Activated naive CD8-positive, alpha-beta T cell treated with anti-CD3 and anti-CD28 coated beads, Interleukin-2, amount 50 U/mL, for 24 hours (primary cell): Measurements from ENCODE around the gene TTLL5.
A peak's percentile ranks its signal among the peaks of the same experiment; 100 is the strongest.

ENCODE experiments used
- ATAC-seq: fragments of 150-1000 bp; cut with Tn5 transposase; one replicate; pipeline ENCODE4 v1.10.0; 2021
- DNase-seq: peaks from one replicate; pipeline ENCODE4 v3.0.0; 2021
- H3K27ac Mint-ChIP-seq: one replicate; pipeline ENCODE4 v1.8.0; 2021; ENCODE audit warnings: mild to moderate bottlenecking, mixed read lengths
- H3K27me3 Mint-ChIP-seq: one replicate; pipeline ENCODE4 v1.8.0; 2021; ENCODE audit warnings: mixed read lengths
- H3K36me3 Mint-ChIP-seq: one replicate; pipeline ENCODE4 v1.8.0; 2021; ENCODE audit warnings: low read depth, mixed read lengths
- H3K4me1 Mint-ChIP-seq: one replicate; pipeline ENCODE4 v1.8.0; 2021; ENCODE audit warnings: mixed read lengths
- H3K4me3 Mint-ChIP-seq: one replicate; pipeline ENCODE4 v1.8.0; 2021; ENCODE audit warnings: mild to moderate bottlenecking, moderate library complexity, mixed read lengths
- H3K9me3 Mint-ChIP-seq: one replicate; pipeline ENCODE4 v1.8.0; 2021; ENCODE audit warnings: mixed read lengths

Gene TTLL5

DNA sequence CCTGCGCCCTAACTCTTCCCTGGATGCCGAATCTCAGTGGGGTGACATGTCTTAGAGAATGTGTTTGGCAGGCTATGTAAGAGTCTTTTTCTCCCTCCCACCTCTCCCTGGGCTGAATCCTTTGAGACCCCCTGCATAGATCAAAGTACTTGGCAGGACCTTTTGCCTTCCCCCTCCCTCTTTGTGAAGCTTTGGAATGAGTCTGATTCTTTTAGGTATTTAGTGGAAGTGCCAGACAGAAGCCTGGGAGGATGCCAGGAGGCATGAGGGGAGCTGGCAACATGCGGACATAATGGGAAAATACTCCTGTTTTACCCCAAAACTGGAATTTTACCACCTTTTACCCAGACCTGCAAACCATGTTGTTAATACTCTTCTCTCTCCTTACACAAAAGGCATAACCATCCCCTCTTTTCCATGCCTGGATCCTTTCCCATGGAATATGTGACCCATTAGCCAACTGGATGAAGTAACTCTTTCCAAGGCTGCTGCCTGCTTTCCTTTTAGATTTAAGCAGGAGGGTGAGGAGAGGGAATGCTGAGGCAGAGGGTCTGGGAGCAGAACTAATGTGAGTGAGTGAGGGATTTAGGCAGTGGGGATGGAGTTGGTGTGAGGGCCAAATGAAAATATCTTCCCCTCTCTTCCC lies 41.7 kb downstream of the TTLL5 start:
- Mint-ChIP-seq H3K4me3 (no peak overlapping the region), H3K27me3 (no peaks in the 10 kb centered on the region), H3K36me3 (peaks cover 14% of the 10 kb centered on the region), H3K27ac (no peak overlapping the region), H3K9me3 (no peaks in the 10 kb centered on the region), H3K4me1 (no peaks in the 10 kb centered on the region)
- ATAC-seq, result no peak
- DNase-seq, result no peak

GRCh38 chr14:75703467-75703866 lies 42.4 kb downstream of the TTLL5 start:
- H3K36me3 Mint-ChIP-seq, result peaks cover 17% of the 10 kb centered on the region
- DNase-seq (no peak), ATAC-seq (no peak)
- H3K4me1 Mint-ChIP-seq, result no peaks in the 10 kb centered on the region
- no peaks in the 10 kb centered on the region for H3K27me3 Mint-ChIP-seq
- no peak overlapping the region for H3K4me3 Mint-ChIP-seq
- H3K9me3 Mint-ChIP-seq, result no peaks in the 10 kb centered on the region
- H3K27ac Mint-ChIP-seq, result no peak overlapping the region

- peaks cover 15% of the 10 kb centered on the region for H3K36me3 Mint-ChIP-seq
- ATAC-seq (no peak), DNase-seq (no peak)
- no peaks in the 10 kb centered on the region for H3K4me1 Mint-ChIP-seq
- H3K27me3 Mint-ChIP-seq, result no peaks in the 10 kb centered on the region
- H3K9me3 Mint-ChIP-seq, result no peaks in the 10 kb centered on the region
- no peak overlapping the region for H3K27ac Mint-ChIP-seq
- H3K4me3 Mint-ChIP-seq, result no peak overlapping the region
Measured at GRCh38 chr14:75705014-75705413, 44.0 kb downstream of the TTLL5 start.

- H3K36me3 Mint-ChIP-seq, result peaks cover 13% of the 10 kb centered on the region
- no peak overlapping the region for H3K4me3 Mint-ChIP-seq
- H3K4me1 Mint-ChIP-seq, result no peaks in the 10 kb centered on the region
- no peaks in the 10 kb centered on the region for H3K9me3 Mint-ChIP-seq
- H3K27me3 Mint-ChIP-seq, result no peaks in the 10 kb centered on the region
- DNase-seq (peak; percentile 59), ATAC-seq (peak; percentile 49)
- H3K27ac Mint-ChIP-seq, result no peak overlapping the region
Measured at GRCh38 chr14:75709207-75709812, 48.3 kb downstream of the TTLL5 start.

DNA sequence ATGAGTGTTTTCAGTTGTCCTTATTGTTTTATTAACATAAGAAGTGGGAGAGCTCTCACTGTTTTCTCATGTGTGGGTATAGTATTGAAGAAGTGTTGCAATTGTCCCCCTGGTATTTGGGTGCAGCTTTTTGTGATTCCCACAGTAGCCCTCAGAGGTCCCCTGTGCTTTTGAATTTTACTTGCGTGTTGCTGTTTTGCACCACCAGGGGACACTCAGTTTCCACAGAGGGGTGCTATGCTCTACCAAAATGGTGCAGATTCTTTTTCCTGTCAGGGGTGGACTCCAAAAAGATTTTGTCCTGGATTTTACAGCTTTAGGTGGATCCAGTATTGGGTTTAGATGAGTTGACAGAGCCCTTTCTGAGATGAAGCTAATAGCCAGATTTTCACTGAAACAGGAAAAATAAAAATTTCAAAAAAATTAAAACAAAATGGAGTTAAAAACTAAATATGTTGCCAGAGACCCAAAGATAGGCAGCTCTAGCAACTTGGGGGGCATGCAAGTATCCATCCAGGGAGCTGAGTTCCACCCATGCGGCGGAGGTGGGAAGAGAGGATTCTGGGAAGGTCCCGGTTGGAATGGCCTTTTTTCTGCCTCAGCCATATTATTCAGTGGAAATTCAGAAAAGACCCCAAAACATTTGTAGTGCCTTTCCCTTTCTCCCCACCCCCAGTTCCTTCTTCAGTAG lies 50.2 kb downstream of the TTLL5 start:
- Mint-ChIP-seq H3K36me3 (peaks cover 13% of the 10 kb centered on the region), H3K4me3 (no peak overlapping the region), H3K4me1 (no peaks in the 10 kb centered on the region), H3K27ac (no peak overlapping the region), H3K27me3 (no peaks in the 10 kb centered on the region), H3K9me3 (no peaks in the 10 kb centered on the region)
- ATAC-seq, result peak; percentile 54
- DNase-seq, result peak; percentile 2

GRCh38 chr14:75711796-75712211 lies 50.8 kb downstream of the TTLL5 start:
- H3K4me3 Mint-ChIP-seq, result no peak overlapping the region
- peaks cover 13% of the 10 kb centered on the region for H3K36me3 Mint-ChIP-seq
- ATAC-seq (peak; percentile 28), DNase-seq (peak; percentile 1)
- no peaks in the 10 kb centered on the region for H3K4me1 Mint-ChIP-seq
- no peaks in the 10 kb centered on the region for H3K9me3 Mint-ChIP-seq
- H3K27ac Mint-ChIP-seq, result no peak overlapping the region
- H3K27me3 Mint-ChIP-seq, result no peaks in the 10 kb centered on the region

DNA sequence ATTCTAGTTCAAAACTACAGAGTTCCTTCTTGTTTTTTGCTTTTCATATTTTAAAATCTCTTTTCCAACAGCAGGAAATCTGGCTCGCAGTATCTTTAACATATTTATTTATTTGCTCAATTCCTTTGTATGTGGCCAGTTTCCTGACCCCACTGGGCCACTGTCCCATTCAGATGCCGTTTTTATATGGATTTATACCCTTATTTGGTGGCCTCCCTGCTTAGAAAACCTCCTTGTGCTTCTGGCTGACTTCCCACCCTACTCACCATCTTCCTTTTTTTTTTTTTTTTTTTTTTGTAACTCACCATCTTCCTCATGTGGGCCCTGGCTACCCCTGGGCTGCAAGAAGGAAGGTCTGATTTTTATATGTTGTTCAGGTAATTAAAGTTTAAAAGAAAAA lies 53.9 kb downstream of the TTLL5 start:
- peaks cover 16% of the 10 kb centered on the region for H3K36me3 Mint-ChIP-seq
- no peaks in the 10 kb centered on the region for H3K4me1 Mint-ChIP-seq
- no peak overlapping the region for H3K4me3 Mint-ChIP-seq
- H3K9me3 Mint-ChIP-seq, result no peaks in the 10 kb centered on the region
- DNase-seq (no peak), ATAC-seq (no peak)
- no peak overlapping the region for H3K27ac Mint-ChIP-seq
- no peaks in the 10 kb centered on the region for H3K27me3 Mint-ChIP-seq

GRCh38 chr14:75715926-75716780 lies 55.1 kb downstream of the TTLL5 start:
- no peak for ATAC-seq
- H3K4me1 Mint-ChIP-seq, result no peaks in the 10 kb centered on the region
- no peak for DNase-seq
- H3K4me3 Mint-ChIP-seq, result no peak overlapping the region
- H3K9me3 Mint-ChIP-seq, result no peaks in the 10 kb centered on the region
- H3K36me3 Mint-ChIP-seq, result peaks cover 13% of the 10 kb centered on the region
- H3K27me3 Mint-ChIP-seq, result no peaks in the 10 kb centered on the region
- no peak overlapping the region for H3K27ac Mint-ChIP-seq

DNA sequence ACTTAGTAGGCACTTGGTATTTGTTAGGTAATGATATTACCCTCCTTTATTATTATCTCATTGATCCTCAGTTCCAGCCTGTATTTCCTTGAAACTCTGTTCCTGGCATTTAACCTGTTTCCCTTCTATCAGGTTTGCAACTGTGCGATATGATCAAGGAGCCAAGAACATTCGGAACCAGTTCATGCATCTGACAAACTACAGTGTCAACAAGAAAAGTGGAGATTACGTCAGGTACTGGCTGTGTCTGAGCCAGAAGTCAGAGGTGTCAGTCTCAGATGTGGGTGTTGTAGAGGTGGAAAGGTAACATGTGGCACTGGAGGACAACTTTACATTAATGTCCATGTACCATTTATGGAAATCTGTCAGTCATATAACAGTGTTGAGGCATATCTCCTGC lies 56.7 kb downstream of the TTLL5 start:
- ATAC-seq (no peak), DNase-seq (no peak)
- Mint-ChIP-seq H3K9me3 (no peaks in the 10 kb centered on the region), H3K4me1 (no peaks in the 10 kb centered on the region), H3K4me3 (no peak overlapping the region), H3K27me3 (no peaks in the 10 kb centered on the region), H3K27ac (no peak overlapping the region), H3K36me3 (peaks cover 17% of the 10 kb centered on the region)

GRCh38 chr14:75718199-75718598 lies 57.2 kb downstream of the TTLL5 start:
- Mint-ChIP-seq H3K36me3 (peaks cover 17% of the 10 kb centered on the region), H3K27ac (no peak overlapping the region), H3K4me3 (no peak overlapping the region), H3K27me3 (no peaks in the 10 kb centered on the region), H3K9me3 (no peaks in the 10 kb centered on the region), H3K4me1 (no peaks in the 10 kb centered on the region)
- no peak for DNase-seq
- ATAC-seq, result no peak

DNA sequence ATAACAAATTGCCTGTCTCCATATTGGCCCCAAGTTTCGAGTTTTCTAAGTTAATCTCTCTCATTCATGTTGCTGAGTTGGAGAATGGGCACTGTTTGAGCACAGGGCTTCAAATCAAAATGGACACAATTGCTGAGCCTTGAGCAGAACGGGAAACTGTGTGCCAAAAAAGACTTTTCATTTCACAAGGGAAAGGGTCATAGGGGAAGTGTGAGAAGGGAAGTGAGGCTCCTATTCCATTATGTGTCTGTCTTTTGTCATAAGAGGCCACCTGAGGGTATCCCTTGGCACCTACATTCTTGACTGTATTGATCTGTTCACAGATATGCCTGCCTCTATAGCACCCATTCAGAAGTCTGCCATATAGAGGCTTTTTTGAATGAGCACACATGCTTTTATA lies 59.1 kb downstream of the TTLL5 start:
- DNase-seq (no peak), ATAC-seq (no peak)
- no peaks in the 10 kb centered on the region for H3K27me3 Mint-ChIP-seq
- no peak overlapping the region for H3K27ac Mint-ChIP-seq
- H3K4me3 Mint-ChIP-seq, result no peak overlapping the region
- no peaks in the 10 kb centered on the region for H3K4me1 Mint-ChIP-seq
- H3K9me3 Mint-ChIP-seq, result no peaks in the 10 kb centered on the region
- peaks cover 30% of the 10 kb centered on the region for H3K36me3 Mint-ChIP-seq

- Mint-ChIP-seq H3K27ac (no peak overlapping the region), H3K4me3 (no peak overlapping the region), H3K9me3 (no peaks in the 10 kb centered on the region), H3K27me3 (no peaks in the 10 kb centered on the region), H3K36me3 (peaks cover 37% of the 10 kb centered on the region), H3K4me1 (no peaks in the 10 kb centered on the region)
- ATAC-seq, result no peak
- DNase-seq, result no peak
Measured at GRCh38 chr14:75720842-75721498, 59.9 kb downstream of the TTLL5 start.

DNA sequence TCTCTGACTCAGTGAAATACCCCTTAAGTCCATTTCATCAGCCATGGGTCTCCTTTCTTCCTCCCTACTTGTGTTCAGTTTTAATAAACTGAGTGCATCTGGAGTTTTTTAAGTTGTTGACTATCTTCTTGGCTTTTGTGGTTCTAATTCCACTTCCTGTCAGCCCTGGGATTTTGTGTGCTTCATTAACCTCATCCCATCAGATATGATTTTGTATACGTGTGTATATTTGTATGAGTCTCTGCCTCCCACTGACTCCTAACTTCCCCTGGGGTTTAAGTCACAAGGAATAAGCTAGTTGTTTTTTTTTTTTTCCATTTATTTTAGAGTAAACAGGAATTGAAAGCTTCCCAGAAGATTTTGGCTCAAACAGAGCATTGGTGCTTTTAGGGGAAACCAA lies 62.7 kb downstream of the TTLL5 start:
- no peaks in the 10 kb centered on the region for H3K4me1 Mint-ChIP-seq
- no peak overlapping the region for H3K27ac Mint-ChIP-seq
- peaks cover 4% of the 10 kb centered on the region for H3K9me3 Mint-ChIP-seq
- DNase-seq (no peak), ATAC-seq (no peak)
- peaks cover 45% of the 10 kb centered on the region for H3K36me3 Mint-ChIP-seq
- no peaks in the 10 kb centered on the region for H3K27me3 Mint-ChIP-seq
- H3K4me3 Mint-ChIP-seq, result no peak overlapping the region
